Activated T-cell treated with anti-CD3 and anti-CD28 coated beads, Interleukin-2, amount 50 U/mL, for 1 hour (primary cell): ENCODE data around the gene GPR162.
"Not testable (repeated sequence)": the region's sequence is repeated elsewhere in the genome, so short reads cannot be mapped to it uniquely, and the experiment has no call there.

Experiments
- DNase-seq: peaks from one replicate; pipeline ENCODE4 v3.0.0-alpha.2; 2020

Gene GPR162

GRCh38 chr12:6861391-6861790 lies 39.8 kb downstream of the GPR162 start:
- no peak for DNase-seq

- DNase-seq = no peak
Measured at GRCh38 chr12:6863033-6863432, 41.4 kb downstream of the GPR162 start.

GRCh38 chr12:6863586-6864321 lies 42.1 kb downstream of the GPR162 start:
- no peak for DNase-seq

GRCh38 chr12:6865307-6865706 lies 43.7 kb downstream of the GPR162 start:
- not testable (repeated sequence) for DNase-seq

GRCh38 chr12:6866163-6866919 lies 44.7 kb downstream of the GPR162 start:
- no peak for DNase-seq

- DNase-seq = no peak
Measured at GRCh38 chr12:6866920-6867412, 45.3 kb downstream of the GPR162 start.

GRCh38 chr12:6867413-6868210 lies 46.0 kb downstream of the GPR162 start, which contains the start of gene TPI1:
TPI1 (plus strand) TSS chr12:6867531; CDS start chr12:6867567, 36 bp downstream.
- DNase-seq = peak; percentile 78

GRCh38 chr12:6868211-6869048 lies 46.8 kb downstream of the GPR162 start:
- no peak for DNase-seq

- DNase-seq = peak; percentile 87
Measured at GRCh38 chr12:6869049-6870021, 47.7 kb downstream of the GPR162 start.

GRCh38 chr12:6870304-6870703 lies 48.7 kb downstream of the GPR162 start:
- DNase-seq = not testable (repeated sequence)

GRCh38 chr12:6871052-6871957 lies 49.7 kb downstream of the GPR162 start:
- DNase-seq = peak; percentile 43

GRCh38 chr12:6872073-6873048 lies 50.7 kb downstream of the GPR162 start:
- peak; percentile 91 for DNase-seq

GRCh38 chr12:6873094-6874014 lies 51.7 kb downstream of the GPR162 start, which contains the start of gene SPSB2:
SPSB2 (minus strand) TSS chr12:6873303; CDS start chr12:6872901, 402 bp downstream.
- DNase-seq = peak; percentile 99

GRCh38 chr12:6874015-6874368 lies 52.4 kb downstream of the GPR162 start:
- not testable (repeated sequence) for DNase-seq
